ENCODE measurements around the gene SMYD3. TPM values are rescaled to one million over a fixed set of nuclear protein-coding genes. Genes with fewer than 3 reads are reported as not detected.
A peak's percentile ranks its signal among the peaks of the same experiment; 100 is the strongest.

SMYD3 gene
- total and polyA plus RNA-seq, 10 of the 15 experiments (the other 5 are each of a cell fraction or from before 2014, with no cell fraction given), result 18.3 to 54.0 (median 24.8) TPM

GRCh38 chr1:246020211-246020954 is 486.7 kb downstream of the SMYD3 start (continued):
- TF ChIP-seq, protein P1, sequence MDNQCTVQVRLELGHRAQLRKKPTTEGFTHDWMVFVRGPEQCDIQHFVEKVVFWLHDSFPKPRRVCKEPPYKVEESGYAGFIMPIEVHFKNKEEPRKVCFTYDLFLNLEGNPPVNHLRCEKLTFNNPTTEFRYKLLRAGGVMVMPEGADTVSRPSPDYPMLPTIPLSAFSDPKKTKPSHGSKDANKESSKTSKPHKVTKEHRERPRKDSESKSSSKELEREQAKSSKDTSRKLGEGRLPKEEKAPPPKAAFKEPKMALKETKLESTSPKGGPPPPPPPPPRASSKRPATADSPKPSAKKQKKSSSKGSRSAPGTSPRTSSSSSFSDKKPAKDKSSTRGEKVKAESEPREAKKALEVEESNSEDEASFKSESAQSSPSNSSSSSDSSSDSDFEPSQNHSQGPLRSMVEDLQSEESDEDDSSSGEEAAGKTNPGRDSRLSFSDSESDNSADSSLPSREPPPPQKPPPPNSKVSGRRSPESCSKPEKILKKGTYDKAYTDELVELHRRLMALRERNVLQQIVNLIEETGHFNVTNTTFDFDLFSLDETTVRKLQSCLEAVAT (IDR thresholded peaks at IDR 0.05), result no peak
- TF ChIP-seq MEF2A (IDR thresholded peaks at IDR 0.05; ENCODE audit: insufficient read depth, low read depth, low read length) (0 out of 2 replicates have a peak, but pooled peaks have one; percentile 36), RAD51 (IDR thresholded peaks at IDR 0.05) (no peak), ZZZ3 (IDR thresholded peaks at IDR 0.05; ENCODE audit: control insufficient read depth, insufficient read length, low read depth) (no peak), HDAC2 (IDR thresholded peaks at IDR 0.05) (no peak), CBX3 (IDR thresholded peaks at IDR 0.05; ENCODE audit: borderline replicate concordance, low read depth) (no peak), SUPT20H (IDR thresholded peaks at IDR 0.05; ENCODE audit: borderline replicate concordance, control insufficient read depth, low read depth, low read length) (no peak), ZSCAN29 (IDR thresholded peaks at IDR 0.05) (no peak), SRF (IDR thresholded peaks at IDR 0.05; ENCODE audit: low read depth in 2 of 2, low read length in 2 of 2) (no peak), SMC3 (IDR thresholded peaks at IDR 0.05; ENCODE audit: borderline replicate concordance, low read length) (no peak), RFX5 (IDR thresholded peaks at IDR 0.05; ENCODE audit: low read depth, low read length) (no peak), E2F8 (IDR thresholded peaks at IDR 0.05; ENCODE audit: low read depth, partially characterized antibody) (no peak)
- TF ChIP-seq, protein P2, sequence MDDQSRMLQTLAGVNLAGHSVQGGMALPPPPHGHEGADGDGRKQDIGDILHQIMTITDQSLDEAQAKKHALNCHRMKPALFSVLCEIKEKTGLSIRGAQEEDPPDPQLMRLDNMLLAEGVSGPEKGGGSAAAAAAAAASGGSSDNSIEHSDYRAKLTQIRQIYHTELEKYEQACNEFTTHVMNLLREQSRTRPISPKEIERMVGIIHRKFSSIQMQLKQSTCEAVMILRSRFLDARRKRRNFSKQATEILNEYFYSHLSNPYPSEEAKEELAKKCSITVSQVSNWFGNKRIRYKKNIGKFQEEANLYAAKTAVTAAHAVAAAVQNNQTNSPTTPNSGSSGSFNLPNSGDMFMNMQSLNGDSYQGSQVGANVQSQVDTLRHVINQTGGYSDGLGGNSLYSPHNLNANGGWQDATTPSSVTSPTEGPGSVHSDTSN (IDR thresholded peaks at IDR 0.05; ENCODE audit: insufficient replicate concordance, low read depth, low read length), result no peak
